GM12878 (cell line): ENCODE results near the gene GALNTL6. TPM values are rescaled to one million over a fixed set of nuclear protein-coding genes. Genes with fewer than 3 reads are reported as not detected.

ENCODE experiments used
- ATAC-seq: fragments of 200-7000 bp; cut with Tn5 transposase; 3 replicates; pipeline ENCODE4 v1.9.1; 2020; ENCODE audit warnings: mild to moderate bottlenecking, moderate library complexity
- BruUV-seq: library from RNA; stranded (reverse); fragments of 400-500 nt; replicated peaks from 2 replicates; lab custom pipeline; 2021; lab: Mats Ljungman, UMichigan
- CTCF ChIA-PET: fragments of 300-600 bp; sonication (Branson Sonifier 250); formaldehyde crosslinking; extraction: SDS; loops from one replicate; lab custom pipeline; 2021; ENCODE audit warnings: inconsistent platforms; lab: Yijun Ruan, JAX
- POLR2A ChIA-PET: fragments of 350-600 bp; formaldehyde crosslinking; extraction: SDS; loops from one replicate; lab custom pipeline; 2021; ENCODE audit warnings: inconsistent platforms; lab: Charles Lee
- RAD21 ChIA-PET: fragments of 300-600 bp; sonication (Branson Sonifier 250); formaldehyde crosslinking; loops from one replicate; lab custom pipeline; 2023; ENCODE audit warnings: antibody characterized with exemption; ENCODE audit not compliant: unreplicated experiment; lab: Charles Lee
- SMC1A ChIA-PET: fragments of 300-600 bp; sonication (Branson Sonifier 250); formaldehyde crosslinking; loops from one replicate; lab custom pipeline; 2023; ENCODE audit not compliant: unreplicated experiment, uncharacterized antibody; lab: Charles Lee
- DNase-seq: peaks from one replicate; pipeline ENCODE4 v3.0.0-alpha.2; 2011; ENCODE audit warnings: low read depth, low spot score
- FAIRE-seq: peaks from 3 replicates; lab custom pipeline; 2011; peaks lifted over from hg19 to GRCh38; lab: Jason Lieb, UNC
- H2AFZ ChIP-seq: 2 replicates; pipeline ENCODE4 v1.6.0; 2011; ENCODE audit warnings: low read depth, low read length, control low read depth; ENCODE audit not compliant: control insufficient read depth
- H3K27ac ChIP-seq: 2 replicates; pipeline ENCODE4 v1.5.1; 2011; ENCODE audit warnings: control low read depth; ENCODE audit not compliant: control insufficient read depth, insufficient read depth
- H3K27me3 ChIP-seq, 2 experiments: replicated peaks in 1 of 2; 2 replicates each; pipeline versions ENCODE4 v1.6.0 to v1.6.1; 2011; ENCODE audit warnings: low read length in 1 of 2; ENCODE audit not compliant: control insufficient read depth in 2 of 2, insufficient read depth in 2 of 2
- H3K36me3 ChIP-seq, 2 experiments: 2 replicates each; pipeline ENCODE4 v1.5.1; 2011; ENCODE audit warnings: low read length in 1 of 2; ENCODE audit not compliant: control insufficient read depth in 2 of 2, insufficient read depth in 2 of 2
- H3K4me1 ChIP-seq: 2 replicates; pipeline ENCODE4 v1.6.1; 2011; ENCODE audit warnings: mild to moderate bottlenecking, low read length, moderate library complexity, mixed read lengths; ENCODE audit not compliant: control insufficient read depth, insufficient read depth
- H3K4me2 ChIP-seq: 2 replicates; pipeline ENCODE4 v1.6.0; 2011; ENCODE audit warnings: control low read depth; ENCODE audit not compliant: control insufficient read depth, insufficient read depth
- H3K4me3 ChIP-seq: fragments of 200-600 bp; sonication (generic); 2 replicates; pipeline ENCODE4 v1.5.1; 2016
- H3K79me2 ChIP-seq: 2 replicates; pipeline ENCODE4 v1.6.0; 2011; ENCODE audit warnings: low read length; ENCODE audit not compliant: control insufficient read depth, insufficient read depth
- H3K9ac ChIP-seq: 2 replicates; pipeline ENCODE4 v1.8.0; 2011; ENCODE audit warnings: low read length, control low read depth, mixed read lengths; ENCODE audit not compliant: control insufficient read depth, insufficient read depth
- H3K9me3 ChIP-seq: replicated peaks from 3 replicates; pipeline ENCODE4 v1.5.1; 2011; ENCODE audit warnings: mild to moderate bottlenecking, low read length; ENCODE audit not compliant: control insufficient read depth, insufficient read depth
- H4K20me1 ChIP-seq: 2 replicates; pipeline ENCODE4 v1.6.0; 2011; ENCODE audit not compliant: control insufficient read depth, insufficient read depth
- KLF5 ChIP-seq: fragments of 450-650 bp; IDR thresholded peaks from 2 replicates; pipeline ENCODE4 v1.6.1; 2014; ENCODE audit warnings: mild to moderate bottlenecking; ENCODE audit not compliant: partially characterized antibody
- NFXL1 ChIP-seq: fragments of 450-650 bp; IDR thresholded peaks from 2 replicates; pipeline ENCODE4 v1.6.1; 2017; ENCODE audit warnings: antibody characterized with exemption, mild to moderate bottlenecking, borderline replicate concordance
- POLR2AphosphoS2 ChIP-seq: IDR thresholded peaks from 2 replicates; pipeline ENCODE4 v1.6.1; 2011; ENCODE audit warnings: low read depth, mild to moderate bottlenecking, low read length, improper control_type of control experiment, moderate library complexity
- SMC3 ChIP-seq: IDR thresholded peaks from 2 replicates; pipeline ENCODE4 v1.6.1; 2011; ENCODE audit warnings: low read length, improper control_type of control experiment, borderline replicate concordance
- TCF3 ChIP-seq: IDR thresholded peaks from 2 replicates; pipeline ENCODE4 v1.6.1; 2012; ENCODE audit warnings: low read depth, mild to moderate bottlenecking, low read length, borderline replicate concordance; ENCODE audit not compliant: insufficient read depth
- WGBS: methylation state at CpG from one replicate; pipeline ENCODE4 v1.1.6; 2016; ENCODE audit warnings: low lambda C conversion rate; ENCODE audit not compliant: insufficient replicate concordance, insufficient coverage; ENCODE audit errors: missing lambda C conversion rate; 5-methylcytosine and 5-hydroxymethylcytosine counted together
- in situ Hi-C: fragments of 300-500 bp; cut with MboI; formaldehyde crosslinking; loops from 9 replicates; pipeline ENCODE4 v1.14.3; 2018; ENCODE audit warnings: mixed read lengths
- intact Hi-C: fragments of 100-400 bp; cut with micrococcal nuclease; formaldehyde crosslinking; loops from one replicate; pipeline ENCODE4 v1.14.2; 2022; ENCODE audit not compliant: unreplicated experiment
- polyA plus RNA-seq, 11 experiments: library from polyadenylated mRNA; depleted of rRNA in 4 of 11; unstranded in 6 of 11; stranded (reverse) in 5 of 11; fragments of >200 nt; fragmentation: Nextera tagmentation in 4 of 11; fragmentation: Illumina TruSeq in 1 of 11; extraction: Ambion mirVana in 4 of 11; extraction: Trizol in 1 of 11; gene quantifications; 1 replicate in 1 of 11; 2 replicates in 10 of 11; pipeline versions ENCODE4 v1.2.1 to v1.2.3, GENCODE V29; 2011 to 2016; ENCODE audit warnings: inconsistent platforms in 2 of 11, missing spikeins in 2 of 11, low read depth in 1 of 11
- total RNA-seq, 4 experiments: library from RNA; depleted of rRNA in 3 of 4; stranded (reverse); fragments of >200 nt in 3 of 4; fragmentation: Illumina TruSeq in 1 of 4; extraction: Trizol in 1 of 4; gene quantifications; 2 replicates each; pipeline versions ENCODE4 v1.2.1 to v1.2.3, GENCODE V29; 2013 to 2021
- TF ChIP-seq, protein P1 (sequence below): fragments of 450-650 bp; formaldehyde crosslinking; IDR thresholded peaks from 2 replicates; pipeline ENCODE4 v1.4.0; 2022; ENCODE audit warnings: mild to moderate bottlenecking, moderate library complexity

GALNTL6 gene
- total and polyA plus RNA-seq, 10 of the 15 experiments (the other 5 are each of a cell fraction or from before 2014, with no cell fraction given): 0.01 to 0.29 TPM; not detected in 8

DNA sequence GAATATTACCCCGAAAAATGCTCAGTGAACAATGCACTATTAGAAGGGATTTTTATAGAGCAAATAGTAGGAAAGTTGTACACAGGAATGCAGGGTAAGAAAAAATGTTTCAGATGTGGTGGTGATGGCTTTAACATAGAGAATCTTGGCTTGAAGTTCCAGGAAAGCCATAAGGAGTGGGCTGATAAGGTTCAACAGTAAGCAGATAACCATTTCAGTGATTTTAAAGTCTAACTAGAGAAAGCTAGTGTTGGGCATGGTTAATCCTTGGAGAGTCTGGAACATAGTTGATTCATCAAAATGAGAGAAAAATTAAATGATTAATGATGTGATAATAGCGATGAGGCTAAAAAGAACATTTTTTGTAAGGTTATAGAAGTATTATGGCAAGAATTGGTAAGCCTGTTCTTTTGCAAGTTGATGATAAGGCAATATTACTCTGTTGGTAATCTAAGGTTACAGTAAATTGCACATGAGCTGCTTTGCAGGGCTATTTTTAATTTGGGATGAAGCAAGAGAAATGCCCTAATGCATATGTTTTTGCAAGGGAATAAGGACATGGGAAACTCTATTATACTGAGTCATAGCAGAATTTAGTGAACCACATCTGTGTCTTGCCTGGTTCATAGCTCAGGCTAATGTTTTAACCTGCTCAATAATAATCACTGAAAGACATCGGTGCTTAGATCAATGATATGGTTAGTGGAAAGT is 44.3 kb downstream of the GALNTL6 start:
- ChIA-PET POLR2A (no interaction called here), CTCF (no interaction called here), SMC1A (no interaction called here)
- H2AFZ ChIP-seq: no peak overlapping the region
- no peak overlapping the region for H3K27ac ChIP-seq
- no peak for FAIRE-seq
- no peaks in the 10 kb centered on the region for H3K36me3 ChIP-seq
- no peaks in the 10 kb centered on the region for H3K4me1 ChIP-seq
- no peaks in the 10 kb centered on the region for H3K79me2 ChIP-seq
- no peak for DNase-seq
- no peak for ATAC-seq
- in situ Hi-C loops: no loop called here
- 11% methylated on average over 3 of the region's 3 CpGs for WGBS
- BruUV-seq: no TSS peak
- H3K9ac ChIP-seq: no peak overlapping the region
- no peak overlapping the region for H3K4me3 ChIP-seq
- no peak overlapping the region for H3K4me2 ChIP-seq
- H3K27me3 ChIP-seq: no peaks in the 10 kb centered on the region
- intact Hi-C loops: no loop called here
- TF ChIP-seq TCF3 (no peak), POLR2AphosphoS2 (no peak), KLF5 (no peak), NFXL1 (no peak), SMC3 (no peak)
- TF ChIP-seq, protein P1, sequence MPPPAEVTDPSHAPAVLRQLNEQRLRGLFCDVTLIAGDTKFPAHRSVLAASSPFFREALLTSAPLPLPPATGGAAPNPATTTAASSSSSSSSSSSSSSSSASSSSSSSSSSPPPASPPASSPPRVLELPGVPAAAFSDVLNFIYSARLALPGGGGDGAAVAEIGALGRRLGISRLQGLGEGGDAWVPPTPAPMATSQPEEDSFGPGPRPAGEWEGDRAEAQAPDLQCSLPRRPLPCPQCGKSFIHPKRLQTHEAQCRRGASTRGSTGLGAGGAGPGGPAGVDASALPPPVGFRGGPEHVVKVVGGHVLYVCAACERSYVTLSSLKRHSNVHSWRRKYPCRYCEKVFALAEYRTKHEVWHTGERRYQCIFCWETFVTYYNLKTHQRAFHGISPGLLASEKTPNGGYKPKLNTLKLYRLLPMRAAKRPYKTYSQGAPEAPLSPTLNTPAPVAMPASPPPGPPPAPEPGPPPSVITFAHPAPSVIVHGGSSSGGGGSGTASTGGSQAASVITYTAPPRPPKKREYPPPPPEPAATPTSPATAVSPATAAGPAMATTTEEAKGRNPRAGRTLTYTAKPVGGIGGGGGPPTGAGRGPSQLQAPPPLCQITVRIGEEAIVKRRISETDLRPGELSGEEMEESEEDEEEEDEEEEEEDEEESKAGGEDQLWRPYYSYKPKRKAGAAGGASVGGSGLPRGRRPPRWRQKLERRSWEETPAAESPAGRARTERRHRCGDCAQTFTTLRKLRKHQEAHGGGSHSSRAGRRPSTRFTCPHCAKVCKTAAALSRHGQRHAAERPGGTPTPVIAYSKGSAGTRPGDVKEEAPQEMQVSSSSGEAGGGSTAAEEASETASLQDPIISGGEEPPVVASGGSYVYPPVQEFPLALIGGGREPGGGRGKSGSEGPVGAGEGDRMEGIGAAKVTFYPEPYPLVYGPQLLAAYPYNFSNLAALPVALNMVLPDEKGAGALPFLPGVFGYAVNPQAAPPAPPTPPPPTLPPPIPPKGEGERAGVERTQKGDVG: no peak
- TF ChIP-seq, all 136 proteins: peak for 0
- Histone ChIP-seq H4K20me1 (no peaks in the 10 kb centered on the region), H3K9me3 (no peaks in the 10 kb centered on the region)
- RAD21 ChIA-PET: no interaction called here
